ES-I3 (cell line): ENCODE measurements around the gene SMAD6.

ENCODE experiments used
- H3K36me3 ChIP-seq: 2 replicates; pipeline ENCODE4 v1.6.1; 2013; ENCODE audit warnings: mild to moderate bottlenecking, low read length, control low read depth, moderate library complexity; ENCODE audit not compliant: insufficient read depth
- H3K4me1 ChIP-seq: 2 replicates; pipeline ENCODE4 v1.6.1; 2013; ENCODE audit warnings: mild to moderate bottlenecking, control low read depth, low read length; ENCODE audit not compliant: insufficient read depth
- H3K9ac ChIP-seq: 2 replicates; pipeline ENCODE4 v1.6.1; 2013; ENCODE audit warnings: low read depth, mild to moderate bottlenecking, low read length, moderate library complexity
- H3K9me3 ChIP-seq: 2 replicates; pipeline ENCODE4 v1.6.1; 2013; ENCODE audit warnings: mild to moderate bottlenecking, low read length, moderate library complexity; ENCODE audit not compliant: control insufficient read depth, insufficient read depth

The SMAD6 gene

DNA sequence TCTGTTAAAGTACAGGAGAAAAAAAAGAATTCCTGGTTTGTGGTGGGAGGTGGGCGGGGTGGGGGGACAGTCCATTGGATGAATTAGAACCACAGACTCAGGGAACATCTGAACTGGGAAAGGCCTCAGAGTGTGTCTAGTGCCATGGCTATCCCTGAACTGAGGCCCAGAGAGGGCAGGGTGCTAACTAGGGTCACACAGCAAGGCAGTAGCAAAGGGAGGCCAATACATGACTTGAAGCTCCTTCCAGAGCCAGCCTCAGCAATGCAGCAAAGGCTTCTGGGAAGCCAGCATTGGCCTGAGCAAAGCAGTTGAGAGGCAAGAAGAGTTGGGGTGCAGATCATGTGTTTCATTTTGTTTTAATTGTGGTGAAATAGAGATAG is 85.4 kb downstream of the SMAD6 start:
- Histone ChIP-seq H3K4me1 (peaks cover 4% of the 10 kb centered on the region; the same call in 1 of the 2 replicates), H3K9me3 (no peaks in the 10 kb centered on the region), H3K9ac (no peak overlapping the region), H3K36me3 (no peaks in the 10 kb centered on the region)

GRCh38 chr15:66788024-66788423 is 86.0 kb downstream of the SMAD6 start:
- H3K9ac ChIP-seq, result no peak overlapping the region
- no peaks in the 10 kb centered on the region for H3K9me3 ChIP-seq
- peaks cover 4% of the 10 kb centered on the region; the same call in 1 of the 2 replicates for H3K4me1 ChIP-seq
- no peaks in the 10 kb centered on the region for H3K36me3 ChIP-seq

DNA sequence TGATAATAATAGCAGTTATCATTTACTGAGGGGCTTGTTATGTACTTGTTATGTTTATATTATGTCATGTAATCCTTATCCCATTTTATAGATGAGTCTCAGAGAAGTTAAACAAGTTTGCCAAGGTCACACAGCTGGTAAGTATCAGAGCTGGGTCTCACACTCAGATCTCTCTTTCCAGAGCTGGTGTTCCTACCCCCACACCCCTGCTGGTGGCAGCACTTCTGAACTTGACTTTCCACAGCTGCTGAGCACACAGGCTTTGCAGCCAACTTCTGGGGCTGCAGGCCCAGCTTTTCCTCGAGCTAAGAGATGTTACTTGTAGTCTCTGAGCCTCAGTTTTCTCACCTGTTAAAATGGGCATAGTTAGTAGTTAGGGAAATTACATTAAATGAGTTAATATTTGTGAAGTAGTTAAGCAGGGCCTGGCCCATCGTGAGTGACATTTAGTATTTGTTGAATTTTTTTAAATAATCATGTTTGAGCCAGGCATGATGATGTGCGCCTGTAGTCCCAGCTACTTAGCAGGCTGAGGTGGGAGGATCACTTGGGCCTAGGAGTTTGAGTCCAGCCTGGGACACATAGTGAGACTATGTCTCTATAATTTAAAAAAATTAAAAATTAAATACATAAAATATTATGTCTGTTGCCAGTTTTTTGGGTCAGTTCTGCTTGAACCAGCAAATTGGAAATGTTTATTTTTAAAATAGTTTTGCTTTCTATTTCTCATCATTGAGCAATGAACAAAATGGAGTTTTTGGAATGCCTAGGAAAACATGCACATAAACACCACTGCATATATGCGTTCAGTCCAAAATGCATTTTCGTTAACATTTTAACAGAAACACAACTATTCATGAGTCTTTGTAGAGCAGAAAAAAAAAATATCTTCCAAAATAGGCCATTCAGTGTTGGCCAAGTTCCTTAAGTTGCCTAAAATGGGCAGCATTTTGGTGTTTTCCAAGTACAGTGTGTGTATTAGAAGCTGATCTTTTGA is 87.3 kb downstream of the SMAD6 start:
- no peaks in the 10 kb centered on the region for H3K9me3 ChIP-seq
- H3K36me3 ChIP-seq, result no peaks in the 10 kb centered on the region
- H3K9ac ChIP-seq, result no peak overlapping the region
- peaks cover 4% of the 10 kb centered on the region; the same call in 1 of the 2 replicates for H3K4me1 ChIP-seq

DNA sequence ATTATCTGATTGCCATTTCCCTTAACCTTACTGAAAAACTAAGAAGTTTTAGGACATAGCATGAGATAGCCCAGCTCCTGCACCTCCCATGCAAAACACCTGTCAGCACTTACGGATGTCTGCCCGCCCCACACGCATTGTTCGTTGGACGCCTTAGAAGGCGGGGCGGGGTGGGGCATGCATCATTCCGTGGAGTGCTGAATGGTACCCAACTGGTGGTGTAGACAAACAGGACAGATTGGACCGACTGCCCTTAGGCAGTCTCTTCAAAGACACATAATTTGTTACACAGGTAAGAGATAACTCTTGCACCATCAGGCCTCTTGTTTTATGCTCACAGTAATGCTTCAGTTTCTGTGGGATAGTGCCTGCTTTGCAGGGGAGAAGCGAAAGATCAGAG is 93.8 kb downstream of the SMAD6 start:
- no peaks in the 10 kb centered on the region for H3K36me3 ChIP-seq
- H3K9ac ChIP-seq, result no peak overlapping the region

DNA sequence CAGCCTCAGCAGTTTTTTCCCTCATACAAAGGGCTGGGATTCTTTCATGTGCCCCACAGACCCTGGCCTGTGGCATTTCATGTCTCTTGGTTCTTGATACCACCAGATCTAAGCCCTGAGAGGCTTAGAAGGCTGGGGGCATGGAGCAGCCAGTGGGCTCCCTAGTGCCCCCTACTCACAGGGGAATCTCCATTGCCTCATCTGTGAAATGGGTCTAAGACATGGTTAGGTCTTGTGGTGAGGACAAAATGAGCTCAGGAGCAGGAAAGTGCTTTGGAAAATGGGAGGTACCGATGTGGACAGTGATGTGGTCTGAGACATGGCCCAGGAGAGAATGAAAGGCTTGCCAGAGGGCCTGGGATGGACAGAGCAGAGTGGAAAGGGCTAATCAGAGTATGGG is 94.3 kb downstream of the SMAD6 start:
- Histone ChIP-seq H3K9ac (no peak overlapping the region), H3K9me3 (no peaks in the 10 kb centered on the region), H3K4me1 (peaks cover 4% of the 10 kb centered on the region; the same call in 1 of the 2 replicates), H3K36me3 (no peaks in the 10 kb centered on the region)

More for the DNA sequence above, 93.8 kb downstream of the SMAD6 start:
- H3K9me3 ChIP-seq, result no peaks in the 10 kb centered on the region
- peaks cover 3% of the 10 kb centered on the region; the same call in 1 of the 2 replicates for H3K4me1 ChIP-seq

DNA sequence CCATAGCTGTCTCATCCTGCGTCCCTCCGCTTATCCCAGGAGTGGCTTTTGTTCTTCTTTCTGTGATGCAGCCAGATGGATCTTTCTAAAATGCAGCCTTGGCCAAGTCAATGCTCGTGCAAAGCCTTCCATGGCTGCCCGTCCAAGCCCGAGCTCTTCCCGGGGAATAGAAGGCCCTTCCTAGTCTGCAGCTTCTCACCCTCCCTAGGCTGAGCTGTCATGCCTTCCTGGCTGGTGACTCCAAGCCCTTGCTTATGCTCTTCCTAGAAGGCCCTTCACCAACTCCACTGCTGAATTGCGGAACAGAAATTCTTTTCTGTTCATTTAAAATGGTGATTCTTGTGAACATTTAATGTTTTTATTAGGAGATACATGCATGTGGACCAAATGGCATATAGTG is 95.9 kb downstream of the SMAD6 start:
- Histone ChIP-seq H3K9me3 (no peaks in the 10 kb centered on the region), H3K9ac (no peak overlapping the region), H3K36me3 (no peaks in the 10 kb centered on the region), H3K4me1 (peaks cover 15% of the 10 kb centered on the region; the same call in 1 of the 2 replicates)

DNA sequence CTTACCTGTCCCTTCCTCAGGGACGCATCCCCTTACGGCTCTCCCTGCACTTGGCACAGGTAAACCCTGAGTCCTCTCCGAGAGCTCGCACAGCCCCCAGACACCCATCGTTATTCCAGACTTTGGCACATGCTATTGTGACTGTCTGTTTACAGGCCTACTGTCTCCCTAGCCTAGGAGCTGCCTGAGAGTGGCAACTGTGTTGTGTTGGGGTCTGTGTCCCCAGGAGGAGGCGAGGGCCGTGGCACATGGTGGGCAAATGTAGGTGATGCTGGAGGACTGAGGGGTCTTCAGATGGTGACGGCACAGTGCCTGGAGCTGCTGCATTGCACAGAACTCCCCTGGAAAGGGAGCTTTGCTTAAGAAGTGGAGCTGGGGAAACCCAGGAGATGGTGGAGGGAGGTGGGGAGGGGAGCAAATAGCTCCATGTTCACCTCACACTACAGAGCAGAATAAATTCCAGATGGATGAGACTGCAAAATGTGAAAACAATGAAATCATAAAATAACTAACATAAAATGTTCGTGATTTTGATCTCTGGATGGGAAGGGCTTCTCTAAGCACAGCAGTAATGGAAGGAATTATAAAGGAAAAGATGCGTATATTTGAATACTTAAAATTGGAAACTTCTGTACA is 96.5 kb downstream of the SMAD6 start:
- Histone ChIP-seq H3K9me3 (no peaks in the 10 kb centered on the region), H3K4me1 (peaks cover 18% of the 10 kb centered on the region), H3K9ac (no peak overlapping the region), H3K36me3 (no peaks in the 10 kb centered on the region)

GRCh38 chr15:66799242-66799641 is 97.2 kb downstream of the SMAD6 start:
- Histone ChIP-seq H3K36me3 (no peaks in the 10 kb centered on the region), H3K9me3 (no peaks in the 10 kb centered on the region), H3K9ac (no peak overlapping the region), H3K4me1 (peaks cover 25% of the 10 kb centered on the region)

- no peaks in the 10 kb centered on the region for H3K9me3 ChIP-seq
- H3K4me1 ChIP-seq, result peaks cover 29% of the 10 kb centered on the region
- H3K9ac ChIP-seq, result no peak overlapping the region
- no peaks in the 10 kb centered on the region for H3K36me3 ChIP-seq
These were observed 98.7 kb downstream of the SMAD6 start for GRCh38 chr15:66800584-66801235.

- no peaks in the 10 kb centered on the region for H3K36me3 ChIP-seq
- peaks cover 29% of the 10 kb centered on the region for H3K4me1 ChIP-seq
- no peak overlapping the region for H3K9ac ChIP-seq
- no peaks in the 10 kb centered on the region for H3K9me3 ChIP-seq
These were observed 99.2 kb downstream of the SMAD6 start for GRCh38 chr15:66801266-66801665.

GRCh38 chr15:66802025-66803001 is 100.3 kb downstream of the SMAD6 start:
- Histone ChIP-seq H3K36me3 (no peaks in the 10 kb centered on the region), H3K9me3 (no peaks in the 10 kb centered on the region), H3K4me1 (peaks cover 29% of the 10 kb centered on the region), H3K9ac (no peak overlapping the region; the same call in 1 of the 2 replicates)

- H3K9me3 ChIP-seq, result no peaks in the 10 kb centered on the region
- H3K9ac ChIP-seq, result no peak overlapping the region
- peaks cover 29% of the 10 kb centered on the region for H3K4me1 ChIP-seq
- no peaks in the 10 kb centered on the region for H3K36me3 ChIP-seq
These were observed 101.2 kb downstream of the SMAD6 start for GRCh38 chr15:66803182-66803729.

GRCh38 chr15:66803749-66804148 is 101.7 kb downstream of the SMAD6 start:
- H3K36me3 ChIP-seq, result no peaks in the 10 kb centered on the region
- H3K4me1 ChIP-seq, result peaks cover 29% of the 10 kb centered on the region
- H3K9me3 ChIP-seq, result no peaks in the 10 kb centered on the region
- no peak overlapping the region for H3K9ac ChIP-seq
